ENCODE measurements around the gene TTPAL. TPM values are rescaled to one million over a fixed set of nuclear protein-coding genes. Genes with fewer than 3 reads are reported as not detected.

Gene TTPAL
- total RNA-seq, 1 experiment from 2014 or later: 21.1 TPM

DNA sequence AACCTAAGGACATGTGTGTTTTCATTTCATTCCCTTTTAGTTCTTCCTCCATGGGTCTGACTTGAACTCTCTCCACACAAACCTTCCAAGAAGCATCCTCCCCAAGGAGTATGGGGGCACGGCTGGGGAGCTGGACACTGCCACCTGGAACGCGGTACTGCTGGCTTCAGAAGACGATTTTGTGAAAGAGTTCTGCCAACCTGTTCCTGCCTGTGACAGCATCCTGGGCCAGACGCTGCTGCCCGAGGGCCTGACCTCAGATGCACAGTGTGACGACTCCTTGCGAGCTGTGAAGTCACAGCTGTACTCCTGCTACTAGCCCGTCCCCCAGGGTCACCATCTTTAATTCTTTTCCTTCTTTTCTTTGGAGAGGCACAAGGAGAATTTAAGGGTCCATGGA, 13.5 kb downstream of the TTPAL start:
- no peak for DNase-seq
- Histone ChIP-seq H3K23ac (ENCODE audit: insufficient read length, low read depth, low read length) (no peak overlapping the region), H3K27ac (ENCODE audit: insufficient read length, low read depth, low read length) (no peak overlapping the region), H2AFZ (ENCODE audit: low read length) (no peak overlapping the region), H2AK5ac (ENCODE audit: insufficient read length, low read length) (no peak overlapping the region), H3K18ac (ENCODE audit: insufficient read length, low read depth, low read length) (no peak overlapping the region), H4K8ac (replicated peaks; ENCODE audit: insufficient read length, low read depth, low read length) (no peak overlapping the region), H4K20me1 (ENCODE audit: control insufficient read depth, insufficient read depth, insufficient read length) (no peaks in the 10 kb centered on the region), H3T11ph (ENCODE audit: low read length) (no peak overlapping the region), H3K4me1 (ENCODE audit: insufficient read depth, low read length) (no peaks in the 10 kb centered on the region), H3K4ac (ENCODE audit: low read depth, low read length) (no peak overlapping the region), H2BK120ac (ENCODE audit: low read depth, low read length, poor library complexity, severe bottlenecking) (no peak overlapping the region), H3K23me2 (ENCODE audit: insufficient read length, low read depth, low read length, poor library complexity, severe bottlenecking) (no peaks in the 10 kb centered on the region), H3K27me3 (ENCODE audit: insufficient read depth, low read length) (no peaks in the 10 kb centered on the region; the same call in 1 of the 2 replicates), H3K9me3 (ENCODE audit: control insufficient read depth, low read depth, low read length) (no peaks in the 10 kb centered on the region), H4K91ac (ENCODE audit: insufficient read length, low read depth, low read length) (no peak overlapping the region), H3K14ac (ENCODE audit: insufficient read depth, low read length) (no peak overlapping the region), H3K9ac (ENCODE audit: extremely low read depth, insufficient read length, low read length) (no peak overlapping the region), H3K79me2 (ENCODE audit: insufficient read depth, low read length) (no peaks in the 10 kb centered on the region), H2BK12ac (ENCODE audit: insufficient read length, low read depth, low read length) (no peak overlapping the region), H2BK15ac (ENCODE audit: low read depth, low read length) (no peak overlapping the region), H4K5ac (ENCODE audit: insufficient read length, low read depth, low read length) (no peak overlapping the region), H2BK5ac (ENCODE audit: insufficient read length, low read length) (no peak overlapping the region), H3K79me1 (ENCODE audit: insufficient read depth, low read depth, low read length, poor library complexity, severe bottlenecking) (no peaks in the 10 kb centered on the region), H3K4me2 (ENCODE audit: insufficient read depth, insufficient read length, low read length) (no peak overlapping the region), H3K56ac (ENCODE audit: insufficient read length, low read depth, low read length) (no peak overlapping the region), H2BK20ac (ENCODE audit: low read depth, low read length, poor library complexity, severe bottlenecking) (no peak overlapping the region)
- Mint-ChIP-seq H3K4me3 (no peak overlapping the region), H3K27ac (no peak overlapping the region), H3K9me3 (no peaks in the 10 kb centered on the region), H3K27me3 (ENCODE audit: low read depth) (no peaks in the 10 kb centered on the region), H3K4me1 (no peaks in the 10 kb centered on the region), H3K36me3 (ENCODE audit: insufficient read depth in 1 of 3, low read depth in 3 of 3) (peaks cover 11 to 55% (median 47%) of the 10 kb centered on the region in 3 experiments; a peak in 6 of 7 replicates)
- TF ChIP-seq, protein P1, sequence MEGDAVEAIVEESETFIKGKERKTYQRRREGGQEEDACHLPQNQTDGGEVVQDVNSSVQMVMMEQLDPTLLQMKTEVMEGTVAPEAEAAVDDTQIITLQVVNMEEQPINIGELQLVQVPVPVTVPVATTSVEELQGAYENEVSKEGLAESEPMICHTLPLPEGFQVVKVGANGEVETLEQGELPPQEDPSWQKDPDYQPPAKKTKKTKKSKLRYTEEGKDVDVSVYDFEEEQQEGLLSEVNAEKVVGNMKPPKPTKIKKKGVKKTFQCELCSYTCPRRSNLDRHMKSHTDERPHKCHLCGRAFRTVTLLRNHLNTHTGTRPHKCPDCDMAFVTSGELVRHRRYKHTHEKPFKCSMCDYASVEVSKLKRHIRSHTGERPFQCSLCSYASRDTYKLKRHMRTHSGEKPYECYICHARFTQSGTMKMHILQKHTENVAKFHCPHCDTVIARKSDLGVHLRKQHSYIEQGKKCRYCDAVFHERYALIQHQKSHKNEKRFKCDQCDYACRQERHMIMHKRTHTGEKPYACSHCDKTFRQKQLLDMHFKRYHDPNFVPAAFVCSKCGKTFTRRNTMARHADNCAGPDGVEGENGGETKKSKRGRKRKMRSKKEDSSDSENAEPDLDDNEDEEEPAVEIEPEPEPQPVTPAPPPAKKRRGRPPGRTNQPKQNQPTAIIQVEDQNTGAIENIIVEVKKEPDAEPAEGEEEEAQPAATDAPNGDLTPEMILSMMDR (conservative IDR thresholded peaks at IDR 0.05): no peak
- no CpG with 5 or more reads among the region's 9 CpGs for WGBS (ENCODE audit: extremely low coverage, insufficient read length, low lambda C conversion rate)

All from H9 (cell line).